Chondrocyte (in vitro differentiated cells): ENCODE data around the gene PTH2R. TPM values are rescaled to one million over a fixed set of nuclear protein-coding genes. Genes with fewer than 3 reads are reported as not detected.
"Not testable (repeated sequence)": the region's sequence is repeated elsewhere in the genome, so short reads cannot be mapped to it uniquely, and the experiment has no call there.

Experiments
- DNase-seq: peaks from one replicate; pipeline ENCODE4 v3.0.0; 2021; ENCODE audit warnings: mixed read lengths, low spot score
- H3K27ac Mint-ChIP-seq: one replicate; pipeline ENCODE4 v1.8.0; 2021; ENCODE audit warnings: mild to moderate bottlenecking, moderate library complexity, mixed read lengths; ENCODE audit not compliant: unreplicated experiment
- H3K27me3 Mint-ChIP-seq: 2 replicates; pipeline ENCODE4 v1.8.0; 2021; ENCODE audit warnings: low read depth, mixed read lengths
- H3K36me3 Mint-ChIP-seq: 2 replicates; pipeline ENCODE4 v1.8.0; 2021; ENCODE audit warnings: low read depth, mixed read lengths
- H3K4me1 Mint-ChIP-seq: 2 replicates; pipeline ENCODE4 v1.8.0; 2021; ENCODE audit warnings: low read depth, mild to moderate bottlenecking, mixed read lengths
- H3K4me3 Mint-ChIP-seq: one replicate; pipeline ENCODE4 v1.8.0; 2021; ENCODE audit warnings: mild to moderate bottlenecking, moderate library complexity, mixed read lengths; ENCODE audit not compliant: unreplicated experiment
- H3K9me3 Mint-ChIP-seq: 2 replicates; pipeline ENCODE4 v1.8.0; 2021; ENCODE audit warnings: low read depth, mixed read lengths
- CTCF ChIP-seq: fragments of 200-600 bp; sonication (generic); IDR thresholded peaks from 2 replicates; pipeline ENCODE4 v1.5.0; 2021; ENCODE audit warnings: antibody characterized with exemption, mild to moderate bottlenecking, moderate library complexity
- total RNA-seq: library from RNA; stranded (reverse); gene quantifications from 3 replicates; pipeline ENCODE4 v1.2.1, GENCODE V29; 2021

Gene PTH2R
- total RNA-seq, 1 donor from 2014 or later = not detected

- Mint-ChIP-seq H3K4me3 (no peak overlapping the region), H3K36me3 (no peaks in the 10 kb centered on the region), H3K4me1 (no peaks in the 10 kb centered on the region), H3K27ac (no peak overlapping the region), H3K9me3 (peaks cover 16% of the 10 kb centered on the region), H3K27me3 (peaks cover 19% of the 10 kb centered on the region)
- no peak for DNase-seq
- no peak for TF ChIP-seq CTCF
These were observed 19.9 kb downstream of the PTH2R start for GRCh38 chr2:208426412-208427045.

DNA sequence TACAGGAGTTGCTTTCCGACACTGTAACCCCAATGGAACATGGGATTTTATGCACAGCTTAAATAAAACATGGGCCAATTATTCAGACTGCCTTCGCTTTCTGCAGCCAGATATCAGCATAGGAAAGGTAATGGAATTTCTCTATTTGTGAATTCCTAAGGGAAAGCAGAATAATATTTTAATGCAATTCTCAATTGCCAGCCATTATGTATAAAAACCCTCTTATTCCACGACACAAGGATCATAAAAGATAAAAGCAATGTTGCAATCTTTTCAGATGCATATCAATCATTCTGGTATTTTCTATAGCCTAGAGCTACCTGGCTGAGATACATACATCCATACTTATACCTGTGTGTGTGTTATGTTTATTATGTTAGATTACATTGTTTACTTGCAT, 31.2 kb downstream of the PTH2R start:
- Mint-ChIP-seq H3K36me3 (no peaks in the 10 kb centered on the region), H3K27ac (no peak overlapping the region), H3K4me3 (no peak overlapping the region), H3K9me3 (no peaks in the 10 kb centered on the region), H3K4me1 (no peaks in the 10 kb centered on the region), H3K27me3 (peaks cover 17% of the 10 kb centered on the region)
- TF ChIP-seq CTCF = no peak
- no peak for DNase-seq

DNA sequence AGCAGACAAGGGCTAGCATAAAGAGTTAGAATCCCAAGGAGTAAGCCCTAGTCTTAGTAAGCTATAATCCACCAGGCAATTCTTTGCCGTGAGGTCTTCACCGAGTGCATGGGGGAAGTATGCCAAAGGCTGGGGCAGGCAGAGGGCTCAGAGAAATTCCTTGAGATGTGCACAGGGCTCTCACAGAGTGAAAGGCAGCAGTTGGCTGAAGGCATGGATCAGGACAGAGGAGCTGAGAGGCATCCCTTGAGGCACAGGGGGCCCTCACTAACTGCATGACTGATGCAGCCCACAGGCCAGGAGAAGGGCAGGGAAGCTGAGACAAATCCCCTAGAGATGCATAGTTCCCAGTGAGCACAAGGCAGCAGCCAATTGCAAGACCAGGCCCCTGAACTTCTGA, 34.1 kb downstream of the PTH2R start:
- Mint-ChIP-seq H3K27ac (no peak overlapping the region), H3K36me3 (no peaks in the 10 kb centered on the region), H3K4me3 (no peak overlapping the region), H3K4me1 (no peaks in the 10 kb centered on the region), H3K27me3 (peaks cover 24% of the 10 kb centered on the region), H3K9me3 (no peaks in the 10 kb centered on the region)
- TF ChIP-seq CTCF = no peak
- no peak for DNase-seq

- peaks cover 20% of the 10 kb centered on the region for H3K27me3 Mint-ChIP-seq
- H3K4me3 Mint-ChIP-seq = no peak overlapping the region
- no peak overlapping the region for H3K27ac Mint-ChIP-seq
- no peaks in the 10 kb centered on the region for H3K4me1 Mint-ChIP-seq
- H3K9me3 Mint-ChIP-seq = no peaks in the 10 kb centered on the region
- DNase-seq = no peak
- H3K36me3 Mint-ChIP-seq = no peaks in the 10 kb centered on the region
- TF ChIP-seq CTCF = no peak
These were observed 35.4 kb downstream of the PTH2R start for GRCh38 chr2:208441951-208442350.

- not testable (repeated sequence) for H3K27ac Mint-ChIP-seq, H3K36me3 Mint-ChIP-seq, H3K4me1 Mint-ChIP-seq, H3K9me3 Mint-ChIP-seq, H3K4me3 Mint-ChIP-seq, DNase-seq
- H3K27me3 Mint-ChIP-seq = peaks cover 19% of the 10 kb centered on the region
These were observed 40.9 kb downstream of the PTH2R start for GRCh38 chr2:208447447-208447846.

GRCh38 chr2:208451061-208451460, 44.5 kb downstream of the PTH2R start:
- Mint-ChIP-seq H3K36me3 (no peaks in the 10 kb centered on the region), H3K4me3 (no peak overlapping the region), H3K27me3 (peaks cover 15% of the 10 kb centered on the region), H3K27ac (no peak overlapping the region), H3K9me3 (no peaks in the 10 kb centered on the region), H3K4me1 (no peaks in the 10 kb centered on the region)
- TF ChIP-seq CTCF = no peak
- DNase-seq = no peak
